ENCODE results near the gene CLTA. TPM values are rescaled to one million over a fixed set of nuclear protein-coding genes. Genes with fewer than 3 reads are reported as not detected.
A peak's percentile ranks its signal among the peaks of the same experiment; 100 is the strongest.

Gene CLTA
- polyA plus RNA-seq, 1 donor from 2014 or later, result 420 TPM

DNA sequence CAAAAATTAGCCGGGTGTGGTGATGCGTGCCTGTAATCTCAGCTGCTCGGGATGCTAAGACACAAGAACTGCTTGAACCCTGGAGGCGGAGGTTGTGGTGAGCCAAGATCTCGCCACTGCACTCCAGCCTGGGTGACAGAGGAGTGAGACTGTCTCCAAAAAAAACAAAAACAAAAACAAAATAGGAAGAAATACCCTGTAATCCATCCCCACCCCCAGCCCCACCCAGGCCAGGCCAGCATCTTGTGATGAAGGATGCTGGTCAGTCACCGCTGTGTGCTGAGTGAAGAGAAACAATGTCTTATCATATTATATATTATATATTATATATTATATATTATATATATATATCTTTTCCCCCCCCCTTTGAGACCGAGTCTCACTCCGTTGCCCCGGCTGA is 37.0 kb upstream of the CLTA start:
- no peaks in the 10 kb centered on the region for H3F3A ChIP-seq (ENCODE audit: insufficient read depth, low read length, poor library complexity, severe bottlenecking)
- no peaks in the 10 kb centered on the region for H3K9me2 ChIP-seq (ENCODE audit: insufficient read depth, low read length)
- no peaks in the 10 kb centered on the region for H3K36me3 ChIP-seq (ENCODE audit: insufficient read depth, low read length)
- H3K27ac ChIP-seq (ENCODE audit: low read length), result peak overlapping the region; percentile 81
- no peaks in the 10 kb centered on the region for H3K9me3 ChIP-seq (ENCODE audit: low read length)
- H3K27me3 ChIP-seq (ENCODE audit: insufficient read depth, low read depth, low read length), result no peaks in the 10 kb centered on the region
- no peak overlapping the region for H3K4me3 ChIP-seq (ENCODE audit: low read length)
- no peaks in the 10 kb centered on the region for H3K79me2 ChIP-seq (replicated peaks; ENCODE audit: insufficient read depth, low read length)
- H2AFZ ChIP-seq (ENCODE audit: low read depth, low read length), result no peak overlapping the region
- no peak overlapping the region for H3K4me2 ChIP-seq (ENCODE audit: low read length)
- H3K9ac ChIP-seq (ENCODE audit: low read length), result peak overlapping the region; percentile 55
- TF ChIP-seq SMC3 (conservative IDR thresholded peaks at IDR 0.05; ENCODE audit: poor library complexity) (no peak), POLR2AphosphoS5 (IDR thresholded peaks at IDR 0.05) (no peak), EP300 (conservative IDR thresholded peaks at IDR 0.05; ENCODE audit: poor library complexity, severe bottlenecking) (no peak), CTCF (IDR thresholded peaks at IDR 0.05; ENCODE audit: poor library complexity, severe bottlenecking) (no peak), RAD21 (conservative IDR thresholded peaks at IDR 0.05) (no peak), EZH2 (IDR thresholded peaks at IDR 0.05; ENCODE audit: borderline replicate concordance, insufficient read depth, low read length, poor library complexity, severe bottlenecking) (no peak), MXI1 (conservative IDR thresholded peaks at IDR 0.05; ENCODE audit: poor library complexity, severe bottlenecking) (no peak), TAF1 (IDR thresholded peaks at IDR 0.05; ENCODE audit: low read depth) (no peak), REST (IDR thresholded peaks at IDR 0.05; ENCODE audit: borderline replicate concordance) (no peak)
- no peaks in the 10 kb centered on the region for H4K20me1 ChIP-seq (ENCODE audit: insufficient read depth)

GRCh38 chr9:36154331-36154952 is 36.3 kb upstream of the CLTA start:
- peak overlapping the region; percentile 81 for H3K27ac ChIP-seq (ENCODE audit: low read length)
- no peaks in the 10 kb centered on the region for H3K9me3 ChIP-seq (ENCODE audit: low read length)
- H3K36me3 ChIP-seq (ENCODE audit: insufficient read depth, low read length), result no peaks in the 10 kb centered on the region
- peak; percentile 55 for TF ChIP-seq POLR2AphosphoS5 (IDR thresholded peaks at IDR 0.05)
- TF ChIP-seq CTCF (IDR thresholded peaks at IDR 0.05; ENCODE audit: poor library complexity, severe bottlenecking), result no peak
- TF ChIP-seq REST (IDR thresholded peaks at IDR 0.05; ENCODE audit: borderline replicate concordance), result peak; percentile 83
- TF ChIP-seq RAD21 (conservative IDR thresholded peaks at IDR 0.05), result no peak
- peak; percentile 28 for TF ChIP-seq SMC3 (conservative IDR thresholded peaks at IDR 0.05; ENCODE audit: poor library complexity)
- TF ChIP-seq MXI1 (conservative IDR thresholded peaks at IDR 0.05; ENCODE audit: poor library complexity, severe bottlenecking), result peak; percentile 69
- peak; percentile 66 for TF ChIP-seq EP300 (conservative IDR thresholded peaks at IDR 0.05; ENCODE audit: poor library complexity, severe bottlenecking)
- no peak for TF ChIP-seq EZH2 (IDR thresholded peaks at IDR 0.05; ENCODE audit: borderline replicate concordance, insufficient read depth, low read length, poor library complexity, severe bottlenecking)
- TF ChIP-seq TAF1 (IDR thresholded peaks at IDR 0.05; ENCODE audit: low read depth), result no peak
- H3K79me2 ChIP-seq (replicated peaks; ENCODE audit: insufficient read depth, low read length), result no peaks in the 10 kb centered on the region
- no peak overlapping the region for H2AFZ ChIP-seq (ENCODE audit: low read depth, low read length)
- no peaks in the 10 kb centered on the region for H4K20me1 ChIP-seq (ENCODE audit: insufficient read depth)
- H3K27me3 ChIP-seq (ENCODE audit: insufficient read depth, low read depth, low read length), result no peaks in the 10 kb centered on the region
- H3K9ac ChIP-seq (ENCODE audit: low read length), result peak overlapping the region; percentile 55
- H3K9me2 ChIP-seq (ENCODE audit: insufficient read depth, low read length), result no peaks in the 10 kb centered on the region
- H3F3A ChIP-seq (ENCODE audit: insufficient read depth, low read length, poor library complexity, severe bottlenecking), result no peaks in the 10 kb centered on the region
- peak overlapping the region; percentile 40 for H3K4me2 ChIP-seq (ENCODE audit: low read length)
- H3K4me3 ChIP-seq (ENCODE audit: low read length), result peak overlapping the region; percentile 56

Data from neural cell (in vitro differentiated cells).